22Rv1 (cell line): ENCODE results near the gene GRM1.

ENCODE experiments used
- H3K27ac ChIP-seq: fragments of 450-650 bp; 2 replicates; pipeline ENCODE4 v1.5.1; 2017
- CTCF ChIP-seq: fragments of 450-650 bp; IDR thresholded peaks from 2 replicates; pipeline ENCODE4 v1.5.1; 2017; ENCODE audit warnings: mild to moderate bottlenecking
- ZFX ChIP-seq: fragments of 450-650 bp; IDR thresholded peaks from 2 replicates; pipeline ENCODE4 v1.6.1; 2017; ENCODE audit warnings: antibody characterized with exemption, borderline replicate concordance

GRM1 gene

GRCh38 chr6:146420255-146420654 is 391.4 kb downstream of the GRM1 start:
- no peak for TF ChIP-seq ZFX
- no peak for TF ChIP-seq CTCF
- H3K27ac ChIP-seq, result no peak overlapping the region

- no peak overlapping the region for H3K27ac ChIP-seq
- no peak for TF ChIP-seq ZFX
- no peak for TF ChIP-seq CTCF
Observed at GRCh38 chr6:146422789-146423375, 394.0 kb downstream of the GRM1 start.

GRCh38 chr6:146423452-146423851 is 394.6 kb downstream of the GRM1 start:
- no peak overlapping the region for H3K27ac ChIP-seq
- no peak for TF ChIP-seq CTCF
- no peak for TF ChIP-seq ZFX

GRCh38 chr6:146426516-146426915 is 397.7 kb downstream of the GRM1 start:
- no peak for TF ChIP-seq CTCF
- no peak for TF ChIP-seq ZFX

GRCh38 chr6:146429831-146430230 is 401.0 kb downstream of the GRM1 start:
- no peak for TF ChIP-seq CTCF
- H3K27ac ChIP-seq, result no peak overlapping the region

More at GRCh38 chr6:146426516-146426915, 397.7 kb downstream of the GRM1 start:
- H3K27ac ChIP-seq, result no peak overlapping the region

GRCh38 chr6:146433881-146434731 is 405.2 kb downstream of the GRM1 start:
- H3K27ac ChIP-seq, result no peak overlapping the region
- TF ChIP-seq ZFX, result no peak
- no peak for TF ChIP-seq CTCF

GRCh38 chr6:146434732-146435390 is 406.0 kb downstream of the GRM1 start:
- TF ChIP-seq CTCF (no peak), ZFX (no peak)

More at GRCh38 chr6:146434732-146435390, 406.0 kb downstream of the GRM1 start:
- no peak overlapping the region for H3K27ac ChIP-seq
